Endothelial cell (in vitro differentiated cells): ENCODE measurements around the gene CACNG8. TPM values are rescaled to one million over a fixed set of nuclear protein-coding genes. Genes with fewer than 3 reads are reported as not detected.

Experiments used
- DNase-seq: peaks from one replicate; pipeline ENCODE4 v3.0.0; 2021; ENCODE audit warnings: low spot score
- H3K27ac Mint-ChIP-seq: one replicate; pipeline ENCODE4 v1.8.0; 2021; ENCODE audit warnings: mixed read lengths, inconsistent platforms; ENCODE audit not compliant: unreplicated experiment
- H3K27me3 Mint-ChIP-seq: one replicate; pipeline ENCODE4 v1.8.0; 2021; ENCODE audit warnings: mild to moderate bottlenecking, moderate library complexity, mixed read lengths, inconsistent platforms; ENCODE audit not compliant: unreplicated experiment
- H3K36me3 Mint-ChIP-seq: one replicate; pipeline ENCODE4 v1.8.0; 2021; ENCODE audit warnings: mild to moderate bottlenecking, low read depth, mixed read lengths, inconsistent platforms; ENCODE audit not compliant: unreplicated experiment
- H3K4me1 Mint-ChIP-seq: one replicate; pipeline ENCODE4 v1.8.0; 2021; ENCODE audit warnings: mild to moderate bottlenecking, mixed read lengths, inconsistent platforms; ENCODE audit not compliant: unreplicated experiment
- H3K4me3 Mint-ChIP-seq: one replicate; pipeline ENCODE4 v1.8.0; 2021; ENCODE audit warnings: mild to moderate bottlenecking, mixed read lengths, inconsistent platforms; ENCODE audit not compliant: unreplicated experiment
- H3K9me3 Mint-ChIP-seq: one replicate; pipeline ENCODE4 v1.8.0; 2021; ENCODE audit warnings: mixed read lengths, inconsistent platforms; ENCODE audit not compliant: unreplicated experiment
- total RNA-seq: library from RNA; stranded (reverse); fragmentation: NEBNext Ultra II Directional; extraction: Animal tissue kit (Norgen Biotek cat#: 25700); gene quantifications from one replicate; pipeline ENCODE4 v1.2.1, GENCODE V29; 2021; ENCODE audit not compliant: unreplicated experiment
- TF ChIP-seq, protein P1 (sequence below): fragments of 200-600 bp; sonication (generic); IDR thresholded peaks from one replicate; pipeline ENCODE4 v1.5.0; 2021; ENCODE audit warnings: antibody characterized with exemption; ENCODE audit not compliant: unreplicated experiment

CACNG8 gene
- total RNA-seq, 1 donor from 2014 or later, result 12.9 TPM

DNA sequence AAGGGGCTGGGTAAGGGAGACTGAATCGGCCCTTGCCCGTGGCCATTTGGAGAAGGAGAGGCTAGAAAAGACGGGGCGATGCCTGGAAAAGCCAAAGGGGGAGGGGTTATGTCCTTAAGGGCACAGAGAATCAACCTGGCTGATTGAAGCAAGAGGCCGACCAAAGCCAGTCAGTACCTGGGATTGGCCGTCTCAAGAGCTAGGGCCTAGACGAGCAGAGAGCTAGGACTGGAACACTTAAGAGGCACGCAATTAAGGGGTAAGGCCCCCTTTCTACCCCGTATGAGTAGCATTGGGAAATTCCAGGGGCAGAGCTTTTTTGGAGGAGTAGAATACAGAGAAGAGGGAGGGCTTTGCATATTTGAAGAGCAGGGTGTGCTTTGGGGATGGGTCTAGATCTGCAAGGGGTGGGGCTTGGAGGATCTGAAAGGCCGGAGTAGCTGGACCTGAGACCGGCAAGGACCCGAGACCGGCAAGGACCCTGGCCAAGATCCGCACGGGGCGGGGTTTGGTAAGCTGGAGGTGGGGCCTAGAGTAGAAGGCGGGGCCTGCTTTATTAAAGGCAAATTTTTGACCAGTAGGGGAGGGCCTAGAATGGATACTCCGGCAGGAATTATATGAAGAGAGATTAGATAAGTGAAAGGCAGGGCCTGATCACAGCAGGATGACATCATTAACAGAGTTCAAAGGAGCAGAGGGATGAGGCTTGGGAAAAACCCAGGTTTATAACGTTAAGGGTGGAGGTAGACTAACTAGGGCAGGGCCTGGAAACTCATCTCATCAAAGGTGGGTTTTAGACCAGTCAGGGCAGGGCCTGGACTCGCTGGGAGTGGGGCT lies 18.0 kb downstream of the CACNG8 start:
- TF ChIP-seq, protein P1, sequence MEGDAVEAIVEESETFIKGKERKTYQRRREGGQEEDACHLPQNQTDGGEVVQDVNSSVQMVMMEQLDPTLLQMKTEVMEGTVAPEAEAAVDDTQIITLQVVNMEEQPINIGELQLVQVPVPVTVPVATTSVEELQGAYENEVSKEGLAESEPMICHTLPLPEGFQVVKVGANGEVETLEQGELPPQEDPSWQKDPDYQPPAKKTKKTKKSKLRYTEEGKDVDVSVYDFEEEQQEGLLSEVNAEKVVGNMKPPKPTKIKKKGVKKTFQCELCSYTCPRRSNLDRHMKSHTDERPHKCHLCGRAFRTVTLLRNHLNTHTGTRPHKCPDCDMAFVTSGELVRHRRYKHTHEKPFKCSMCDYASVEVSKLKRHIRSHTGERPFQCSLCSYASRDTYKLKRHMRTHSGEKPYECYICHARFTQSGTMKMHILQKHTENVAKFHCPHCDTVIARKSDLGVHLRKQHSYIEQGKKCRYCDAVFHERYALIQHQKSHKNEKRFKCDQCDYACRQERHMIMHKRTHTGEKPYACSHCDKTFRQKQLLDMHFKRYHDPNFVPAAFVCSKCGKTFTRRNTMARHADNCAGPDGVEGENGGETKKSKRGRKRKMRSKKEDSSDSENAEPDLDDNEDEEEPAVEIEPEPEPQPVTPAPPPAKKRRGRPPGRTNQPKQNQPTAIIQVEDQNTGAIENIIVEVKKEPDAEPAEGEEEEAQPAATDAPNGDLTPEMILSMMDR, result no peak
- Mint-ChIP-seq H3K36me3 (peaks cover 16% of the 10 kb centered on the region), H3K4me3 (peak overlapping the region; percentile 86), H3K27ac (peak overlapping the region; percentile 69), H3K27me3 (peaks cover 17% of the 10 kb centered on the region), H3K4me1 (peaks cover 23% of the 10 kb centered on the region), H3K9me3 (no peaks in the 10 kb centered on the region)
- DNase-seq, result no peak

DNA sequence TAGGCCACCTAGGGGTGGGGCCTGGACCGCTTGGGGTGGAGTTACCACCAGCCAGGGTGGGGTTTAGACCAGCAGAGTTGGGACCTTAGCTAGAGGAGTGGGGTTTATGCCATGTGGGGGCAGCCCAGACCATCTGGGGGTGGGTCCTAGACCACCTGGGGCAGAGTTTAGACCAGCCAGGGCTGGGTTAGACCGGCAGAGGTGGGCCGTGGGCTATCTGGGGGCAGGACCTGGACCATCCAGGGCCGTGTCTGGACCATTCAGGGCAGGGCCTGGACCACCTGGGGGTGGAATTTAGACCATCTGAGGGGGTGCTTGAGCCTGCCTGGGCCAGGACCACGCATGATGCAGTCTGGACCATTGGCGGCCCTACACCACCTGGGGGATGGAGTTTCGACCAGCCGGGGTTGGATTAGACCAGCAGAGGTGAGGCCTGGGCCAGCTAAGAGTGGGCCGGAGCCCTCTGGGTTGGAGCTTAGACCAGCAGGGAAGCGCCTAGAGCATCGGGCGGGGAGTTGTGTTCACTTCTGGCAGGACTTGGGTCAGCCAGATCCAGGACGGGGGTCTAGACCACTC lies 18.7 kb downstream of the CACNG8 start:
- DNase-seq, result no peak
- peaks cover 23% of the 10 kb centered on the region for H3K4me1 Mint-ChIP-seq
- H3K27me3 Mint-ChIP-seq, result peaks cover 17% of the 10 kb centered on the region
- no peaks in the 10 kb centered on the region for H3K9me3 Mint-ChIP-seq
- peaks cover 16% of the 10 kb centered on the region for H3K36me3 Mint-ChIP-seq
- H3K27ac Mint-ChIP-seq, result peak overlapping the region; percentile 69
- TF ChIP-seq, protein P1, result no peak
- no peak overlapping the region for H3K4me3 Mint-ChIP-seq

DNA sequence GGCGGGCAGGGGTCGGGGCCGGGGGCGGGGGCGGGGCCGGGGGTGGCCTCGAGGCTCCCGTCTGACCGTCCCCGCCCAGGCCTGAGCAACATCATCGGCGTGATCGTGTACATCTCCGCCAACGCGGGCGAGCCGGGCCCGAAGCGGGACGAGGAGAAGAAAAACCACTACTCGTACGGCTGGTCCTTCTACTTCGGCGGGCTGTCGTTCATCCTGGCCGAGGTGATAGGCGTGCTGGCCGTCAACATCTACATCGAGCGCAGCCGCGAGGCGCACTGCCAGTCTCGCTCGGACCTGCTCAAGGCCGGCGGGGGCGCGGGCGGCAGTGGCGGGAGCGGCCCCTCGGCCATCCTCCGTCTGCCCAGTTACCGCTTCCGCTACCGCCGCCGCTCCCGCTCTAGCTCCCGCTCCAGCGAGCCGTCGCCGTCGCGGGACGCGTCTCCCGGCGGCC lies 19.3 kb downstream of the CACNG8 start:
- TF ChIP-seq, protein P1, result no peak
- Mint-ChIP-seq H3K27me3 (peaks cover 17% of the 10 kb centered on the region), H3K4me3 (no peak overlapping the region), H3K4me1 (peaks cover 23% of the 10 kb centered on the region), H3K27ac (no peak overlapping the region), H3K36me3 (peaks cover 16% of the 10 kb centered on the region), H3K9me3 (no peaks in the 10 kb centered on the region)
- peak; percentile 38 for DNase-seq

DNA sequence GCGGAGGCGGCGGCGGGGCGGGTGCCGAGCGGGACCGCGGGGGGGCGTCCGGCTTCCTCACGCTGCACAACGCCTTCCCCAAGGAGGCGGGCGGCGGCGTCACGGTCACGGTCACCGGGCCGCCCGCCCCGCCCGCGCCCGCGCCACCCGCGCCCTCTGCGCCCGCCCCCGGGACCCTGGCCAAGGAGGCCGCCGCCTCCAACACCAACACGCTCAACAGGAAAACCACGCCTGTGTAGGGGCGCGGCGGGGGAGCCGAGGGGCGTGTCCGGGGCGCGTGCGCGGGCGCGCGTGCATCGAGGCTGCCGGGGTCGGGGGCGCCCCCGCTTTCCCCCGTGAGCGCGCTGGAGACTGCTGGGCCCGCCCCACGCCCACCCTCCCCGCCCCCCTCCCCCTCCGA lies 19.9 kb downstream of the CACNG8 start:
- no peak for DNase-seq
- no peaks in the 10 kb centered on the region for H3K9me3 Mint-ChIP-seq
- H3K4me3 Mint-ChIP-seq, result no peak overlapping the region
- peaks cover 17% of the 10 kb centered on the region for H3K27me3 Mint-ChIP-seq
- H3K27ac Mint-ChIP-seq, result no peak overlapping the region
- peaks cover 20% of the 10 kb centered on the region for H3K4me1 Mint-ChIP-seq
- peaks cover 13% of the 10 kb centered on the region for H3K36me3 Mint-ChIP-seq
- TF ChIP-seq, protein P1, result no peak
